ENCODE data around the gene LRP5.

- no peak for TF ChIP-seq CTCF (IDR thresholded peaks at IDR 0.05)
- TF ChIP-seq POLR2A (IDR thresholded peaks at IDR 0.05): peak in 1 of 2 donors; percentile 58
These were observed 3.0 kb downstream of the LRP5 start for GRCh38 chr11:68315171-68315920.

Data from adrenal gland (tissue), 5 donors.